Stimulated activated CD8-positive, alpha-beta memory T cell treated with anti-CD3 and anti-CD28 coated beads, Interleukin-4, amount 100 ng/mL, for 1 hour (primary cell): Measurements from ENCODE around the gene TMEM270.
"Not testable (repeated sequence)": the region's sequence is repeated elsewhere in the genome, so short reads cannot be mapped to it uniquely, and the experiment has no call there.

Experiments used
- DNase-seq, 2 donors: peaks; one replicate each; pipeline ENCODE4 v3.0.0-alpha.2; 2020; ENCODE audit warnings: low read depth in 2 of 2, low spot score in 1 of 2

The TMEM270 gene

GRCh38 chr7:73852500-73852899 lies 8.5 kb upstream of the TMEM270 start:
- no peak for DNase-seq

- DNase-seq, result no peak
Measured at GRCh38 chr7:73856941-73857340, 4.0 kb upstream of the TMEM270 start.

- DNase-seq, result no peak
Measured at GRCh38 chr7:73858807-73859206, 2.2 kb upstream of the TMEM270 start.

GRCh38 chr7:73861305-73861704 lies 346 bp downstream of the TMEM270 start:
- no peak for DNase-seq

GRCh38 chr7:73864981-73865711 lies 4.2 kb downstream of the TMEM270 start:
- no peak for DNase-seq

- no peak for DNase-seq
Measured at GRCh38 chr7:73865738-73866445, 4.9 kb downstream of the TMEM270 start.

- DNase-seq, result no peak
Measured at GRCh38 chr7:73866446-73866767, 5.4 kb downstream of the TMEM270 start.

GRCh38 chr7:73869011-73869798 lies 8.2 kb downstream of the TMEM270 start:
- DNase-seq, result no peak

- DNase-seq, result no peak
Measured at GRCh38 chr7:73870041-73870492, 9.1 kb downstream of the TMEM270 start.

- no peak for DNase-seq
Measured at GRCh38 chr7:73871163-73872011, 10.4 kb downstream of the TMEM270 start.

GRCh38 chr7:73872056-73872908 lies 11.3 kb downstream of the TMEM270 start:
- no peak for DNase-seq

GRCh38 chr7:73876361-73876760 lies 15.4 kb downstream of the TMEM270 start:
- DNase-seq, result no peak

- DNase-seq, result no peak
Measured at GRCh38 chr7:73876973-73877372, 16.0 kb downstream of the TMEM270 start.

GRCh38 chr7:73879977-73880681 lies 19.2 kb downstream of the TMEM270 start:
- DNase-seq, result no peak

GRCh38 chr7:73880755-73881328 lies 19.9 kb downstream of the TMEM270 start:
- no peak for DNase-seq

GRCh38 chr7:73881352-73882046 lies 20.5 kb downstream of the TMEM270 start:
- no peak for DNase-seq

GRCh38 chr7:73882047-73882402 lies 21.1 kb downstream of the TMEM270 start:
- DNase-seq, result no peak

GRCh38 chr7:73884867-73885422 lies 24.0 kb downstream of the TMEM270 start:
- not testable (repeated sequence) for DNase-seq
